Sigmoid colon (tissue), 3 donors: Measurements from ENCODE around the gene LHX6.

ENCODE experiments used
- POLR2A ChIP-seq, 2 donors: fragments of 450-650 bp; IDR thresholded peaks; one replicate each; pipeline ENCODE4 v1.6.1; 2016; ENCODE audit warnings: antibody characterized with exemption in 2 of 2, mild to moderate bottlenecking in 2 of 2, moderate library complexity in 2 of 2
- TF ChIP-seq, protein P1 (sequence below), 4 experiments: fragments of 450-650 bp in 3 of 4; fragments of 200-600 bp in 1 of 4; IDR thresholded peaks; one replicate each; pipeline ENCODE4 v1.5.1; 2016 to 2019; ENCODE audit warnings: antibody characterized with exemption in 4 of 4, mild to moderate bottlenecking in 3 of 4, moderate library complexity in 2 of 4

DNA sequence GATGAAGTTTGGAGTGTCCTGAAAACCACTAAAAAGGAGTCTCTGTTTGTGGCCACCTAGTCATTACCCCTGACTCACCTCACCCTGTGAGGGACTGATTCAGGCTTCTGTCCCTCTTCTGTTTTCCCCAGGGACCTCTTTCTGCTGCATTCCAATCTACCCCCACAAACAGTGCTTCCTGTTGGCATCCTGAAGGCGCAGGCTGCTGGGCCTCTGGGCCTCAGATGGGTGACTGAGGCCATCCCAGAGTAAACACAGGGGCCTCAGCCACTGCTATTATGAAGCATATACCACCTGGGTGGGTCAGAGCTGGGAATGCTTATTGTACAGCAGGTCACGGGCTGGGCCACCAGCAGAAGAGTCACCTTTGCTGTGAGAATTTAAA is 49.1 kb downstream of the LHX6 start:
- TF ChIP-seq POLR2A (IDR thresholded peaks at IDR 0.05) = no peak
- TF ChIP-seq, protein P1, sequence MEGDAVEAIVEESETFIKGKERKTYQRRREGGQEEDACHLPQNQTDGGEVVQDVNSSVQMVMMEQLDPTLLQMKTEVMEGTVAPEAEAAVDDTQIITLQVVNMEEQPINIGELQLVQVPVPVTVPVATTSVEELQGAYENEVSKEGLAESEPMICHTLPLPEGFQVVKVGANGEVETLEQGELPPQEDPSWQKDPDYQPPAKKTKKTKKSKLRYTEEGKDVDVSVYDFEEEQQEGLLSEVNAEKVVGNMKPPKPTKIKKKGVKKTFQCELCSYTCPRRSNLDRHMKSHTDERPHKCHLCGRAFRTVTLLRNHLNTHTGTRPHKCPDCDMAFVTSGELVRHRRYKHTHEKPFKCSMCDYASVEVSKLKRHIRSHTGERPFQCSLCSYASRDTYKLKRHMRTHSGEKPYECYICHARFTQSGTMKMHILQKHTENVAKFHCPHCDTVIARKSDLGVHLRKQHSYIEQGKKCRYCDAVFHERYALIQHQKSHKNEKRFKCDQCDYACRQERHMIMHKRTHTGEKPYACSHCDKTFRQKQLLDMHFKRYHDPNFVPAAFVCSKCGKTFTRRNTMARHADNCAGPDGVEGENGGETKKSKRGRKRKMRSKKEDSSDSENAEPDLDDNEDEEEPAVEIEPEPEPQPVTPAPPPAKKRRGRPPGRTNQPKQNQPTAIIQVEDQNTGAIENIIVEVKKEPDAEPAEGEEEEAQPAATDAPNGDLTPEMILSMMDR (IDR thresholded peaks at IDR 0.05) = no peak
